GM21786 (cell line): ENCODE measurements around the gene SHISAL2A.

Experiments used
- ATAC-seq: cut with Tn5 transposase; IDR thresholded peaks from one replicate; pipeline ENCODE4 v1.9.1; 2021; ENCODE audit not compliant: unreplicated experiment

The SHISAL2A gene

DNA sequence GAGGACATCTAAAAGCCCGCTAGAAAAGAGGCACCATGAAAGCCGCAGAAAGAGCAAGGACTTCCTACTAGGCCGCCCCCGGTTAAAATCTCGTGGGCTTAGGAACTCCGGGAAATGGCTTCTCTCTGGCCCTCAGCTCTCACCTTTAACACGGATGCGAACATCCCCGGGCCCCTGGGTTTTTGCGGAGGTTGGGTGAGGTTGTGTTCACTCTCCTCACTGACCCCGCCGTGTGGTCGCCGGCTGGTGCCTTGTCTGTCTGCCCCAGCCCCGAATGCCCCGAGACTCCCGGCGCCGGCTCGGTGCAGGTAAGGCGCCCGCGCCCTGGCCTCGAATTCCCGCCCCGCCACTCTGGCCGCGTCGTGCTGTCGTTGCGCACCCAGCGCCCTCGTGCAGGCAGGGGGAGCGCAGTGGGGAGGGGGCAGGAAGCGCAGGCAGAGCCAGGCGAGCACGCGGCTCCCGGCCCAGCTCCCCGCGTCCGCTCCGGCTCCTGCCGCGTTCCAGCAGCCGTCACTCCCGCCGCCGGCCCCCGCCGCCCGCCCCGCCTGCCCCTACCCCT, at the start of gene SHISAL2A:
TSS of gene SHISAL2A (plus strand) at position 437 of the 559 bp plus-strand sequence. CDS start 326 bp downstream, outside the sequence.
- no peak for ATAC-seq

- ATAC-seq, result no peak
These were observed 47.5 kb upstream of the SHISAL2A start for GRCh38 chr1:52585474-52585873.

DNA sequence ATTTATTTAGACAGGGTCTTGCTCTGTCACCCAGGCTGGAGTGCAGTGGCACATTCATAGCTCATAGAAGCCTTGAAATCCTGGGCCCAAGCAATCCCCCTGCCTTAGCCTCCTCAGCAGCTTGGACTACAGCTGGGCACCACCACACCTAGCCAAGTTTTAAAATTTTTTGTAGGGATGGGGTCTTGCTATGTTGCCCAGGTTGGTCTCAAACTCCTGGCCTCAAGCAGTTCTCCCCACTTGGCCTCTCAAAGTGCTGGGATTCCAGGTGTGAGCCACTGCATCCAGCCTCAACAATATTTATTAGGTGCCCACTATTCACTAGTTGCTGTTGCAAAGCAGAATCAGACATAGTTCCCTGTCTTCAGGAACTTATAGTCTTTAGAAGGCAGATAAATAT, 44.9 kb upstream of the SHISAL2A start:
- ATAC-seq, result no peak

DNA sequence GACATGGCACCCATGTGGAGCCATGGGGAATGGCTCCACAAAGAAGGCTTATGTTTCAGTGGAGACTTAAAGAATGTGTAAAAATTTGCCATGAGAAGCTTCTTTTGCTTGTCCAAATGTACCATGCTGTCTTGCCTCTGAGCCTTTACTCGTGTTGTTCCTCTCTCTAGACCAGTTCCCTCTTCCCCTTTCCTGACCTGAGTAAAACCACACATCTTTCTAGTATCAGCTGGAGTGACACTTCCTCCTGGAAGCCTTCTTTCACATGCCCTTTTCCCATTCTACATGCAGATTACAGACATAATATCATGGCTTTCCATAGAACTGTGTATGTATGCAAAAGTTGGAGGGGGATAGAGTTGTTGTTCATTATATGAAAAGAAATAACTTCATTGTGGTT, 44.4 kb upstream of the SHISAL2A start:
- no peak for ATAC-seq

- no peak for ATAC-seq
These were observed 42.7 kb upstream of the SHISAL2A start for GRCh38 chr1:52590266-52590665.

GRCh38 chr1:52592637-52593323, 40.2 kb upstream of the SHISAL2A start:
- ATAC-seq, result no peak

GRCh38 chr1:52593495-52593894, 39.5 kb upstream of the SHISAL2A start:
- no peak for ATAC-seq

- ATAC-seq, result no peak
These were observed 37.9 kb upstream of the SHISAL2A start for GRCh38 chr1:52595061-52595460.

DNA sequence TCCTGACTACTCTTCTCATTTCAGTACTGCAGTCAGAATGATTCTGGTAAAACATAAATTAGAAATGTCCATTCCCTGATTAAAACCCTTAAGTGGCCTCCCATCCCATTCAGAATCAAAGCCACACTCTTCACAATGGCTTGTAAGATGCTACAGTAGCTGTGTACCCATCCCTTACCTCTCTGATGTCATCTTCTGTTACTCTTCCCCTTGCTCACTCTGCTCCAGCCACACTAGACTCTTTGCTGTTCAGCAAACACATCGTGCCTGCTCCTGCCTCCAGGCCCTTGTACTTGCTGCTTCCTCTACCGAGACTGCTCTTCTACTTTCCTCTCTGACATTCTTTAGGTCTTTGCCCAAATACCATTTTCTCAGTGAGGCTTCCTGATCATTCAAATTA, 35.1 kb upstream of the SHISAL2A start:
- no peak for ATAC-seq

DNA sequence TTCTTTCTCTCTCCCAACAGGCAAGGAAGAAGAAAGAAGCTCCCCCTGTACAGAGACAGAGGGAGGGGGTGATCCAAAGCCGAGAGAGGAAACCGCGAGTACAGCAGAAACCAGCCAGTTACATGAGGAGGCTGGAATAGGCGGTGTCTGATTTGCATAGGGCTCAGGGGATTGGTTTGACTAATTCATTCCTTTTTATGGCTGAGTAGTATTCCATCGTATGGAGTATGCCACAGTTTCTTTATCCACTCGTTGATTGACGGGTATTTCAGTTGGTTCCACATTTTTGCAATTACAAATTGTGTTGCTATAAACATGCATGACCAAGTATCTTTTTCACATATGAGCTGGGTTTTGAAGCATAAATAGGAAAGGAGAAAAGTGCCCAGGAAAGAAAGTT, 34.2 kb upstream of the SHISAL2A start:
- no peak for ATAC-seq

- no peak for ATAC-seq
These were observed 33.7 kb upstream of the SHISAL2A start for GRCh38 chr1:52599236-52599635.

GRCh38 chr1:52600533-52601179, 32.3 kb upstream of the SHISAL2A start:
- no peak for ATAC-seq

DNA sequence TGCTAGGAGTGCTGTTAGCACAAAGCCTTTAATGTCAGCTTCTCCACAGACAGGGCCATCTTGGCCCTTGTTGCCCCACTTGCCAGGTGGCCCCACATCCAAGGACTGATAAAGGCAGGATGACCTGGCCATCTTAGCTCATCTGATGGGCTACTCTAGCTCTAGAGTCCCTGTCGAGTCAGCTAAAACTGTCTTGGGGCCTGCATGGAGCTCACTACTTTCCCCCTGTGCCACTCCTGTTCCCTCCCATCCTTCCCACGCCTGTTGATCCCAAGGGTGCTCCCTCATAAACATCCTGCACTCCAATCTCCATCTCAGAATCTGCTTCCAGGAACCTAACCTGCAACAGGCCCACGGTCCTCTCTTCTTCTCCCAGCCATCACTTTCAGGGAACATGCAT, 31.4 kb upstream of the SHISAL2A start:
- ATAC-seq, result no peak

DNA sequence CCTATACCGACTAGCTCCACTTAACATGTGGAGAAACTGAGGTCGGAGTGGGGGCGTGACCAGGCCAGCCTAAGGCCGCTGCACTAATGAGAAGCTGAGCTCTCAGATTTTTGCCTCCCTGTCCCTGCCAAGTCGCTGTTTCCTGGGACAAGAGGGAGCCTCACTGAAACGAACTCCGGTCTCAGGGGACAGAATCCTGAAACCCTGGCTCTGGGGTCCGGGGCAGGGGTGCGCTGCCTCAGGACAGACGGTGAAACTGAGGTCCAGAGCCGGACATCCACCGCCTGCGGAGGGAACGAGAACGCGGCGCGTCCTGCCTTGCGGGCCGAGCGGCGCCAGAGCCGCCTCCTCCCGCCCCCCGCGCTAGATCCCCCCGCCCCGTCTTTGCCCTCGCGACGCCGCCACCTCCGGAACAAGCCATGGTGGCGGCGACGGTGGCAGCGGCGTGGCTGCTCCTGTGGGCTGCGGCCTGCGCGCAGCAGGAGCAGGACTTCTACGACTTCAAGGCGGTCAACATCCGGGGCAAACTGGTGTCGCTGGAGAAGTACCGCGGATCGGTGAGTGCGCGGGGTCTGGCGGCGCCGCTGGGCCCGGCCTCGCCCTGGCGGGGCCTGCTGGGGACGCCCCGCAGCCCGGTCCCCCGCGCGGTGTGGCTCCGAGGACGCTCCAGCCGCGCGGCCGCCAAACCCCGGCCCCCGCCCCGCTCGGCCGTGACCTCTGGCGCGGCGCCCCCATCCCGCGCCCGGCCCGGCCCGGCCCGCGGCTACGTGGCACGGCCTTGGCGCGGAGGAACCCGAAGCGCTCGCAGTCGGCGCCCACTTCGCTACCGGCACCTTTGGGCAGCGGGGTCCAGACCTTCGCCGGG, 30.7 kb upstream of the SHISAL2A start, which contains the start of gene GPX7:
TSS of gene GPX7 (plus strand) at position 381 of the 865 bp plus-strand sequence. CDS start at position 420, 39 bp downstream.
- ATAC-seq, result no peak

DNA sequence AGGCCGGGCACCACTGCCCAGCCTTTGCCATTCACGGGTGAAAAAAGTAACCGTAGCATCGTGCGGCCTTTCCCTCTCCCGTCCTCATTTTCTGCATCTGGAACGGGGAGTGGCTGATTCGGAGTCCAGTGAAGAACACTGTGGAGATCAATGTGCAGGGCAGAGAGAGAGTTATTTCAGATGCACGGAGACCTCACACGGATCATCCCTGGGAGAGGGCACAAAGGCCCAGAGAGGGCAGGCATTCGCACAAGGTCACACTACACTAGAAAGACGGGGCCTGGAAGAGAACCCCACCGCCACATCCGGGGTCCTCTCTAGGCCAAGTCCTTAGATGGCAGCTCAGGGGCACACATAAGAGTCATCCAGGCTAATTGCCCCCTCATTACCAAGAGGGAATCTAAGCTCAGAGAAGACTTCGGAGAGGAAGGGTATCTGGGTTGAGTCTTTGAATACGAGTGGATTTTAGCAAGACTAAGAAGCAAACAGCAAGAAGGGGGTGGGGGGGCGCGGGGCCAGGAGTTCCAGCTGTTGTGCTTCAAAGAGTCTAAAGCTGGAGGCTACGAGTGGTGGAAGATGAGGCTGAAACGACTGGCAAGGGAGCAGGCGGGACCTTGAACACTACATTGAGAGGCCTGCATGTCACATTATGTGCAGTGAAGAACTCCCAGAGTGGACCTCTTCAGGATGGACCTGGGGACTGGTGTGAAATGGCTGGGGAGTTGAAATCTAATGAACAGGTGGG, 29.9 kb upstream of the SHISAL2A start:
- ATAC-seq, result no peak

- no peak for ATAC-seq
These were observed 29.3 kb upstream of the SHISAL2A start for GRCh38 chr1:52603630-52604029.

DNA sequence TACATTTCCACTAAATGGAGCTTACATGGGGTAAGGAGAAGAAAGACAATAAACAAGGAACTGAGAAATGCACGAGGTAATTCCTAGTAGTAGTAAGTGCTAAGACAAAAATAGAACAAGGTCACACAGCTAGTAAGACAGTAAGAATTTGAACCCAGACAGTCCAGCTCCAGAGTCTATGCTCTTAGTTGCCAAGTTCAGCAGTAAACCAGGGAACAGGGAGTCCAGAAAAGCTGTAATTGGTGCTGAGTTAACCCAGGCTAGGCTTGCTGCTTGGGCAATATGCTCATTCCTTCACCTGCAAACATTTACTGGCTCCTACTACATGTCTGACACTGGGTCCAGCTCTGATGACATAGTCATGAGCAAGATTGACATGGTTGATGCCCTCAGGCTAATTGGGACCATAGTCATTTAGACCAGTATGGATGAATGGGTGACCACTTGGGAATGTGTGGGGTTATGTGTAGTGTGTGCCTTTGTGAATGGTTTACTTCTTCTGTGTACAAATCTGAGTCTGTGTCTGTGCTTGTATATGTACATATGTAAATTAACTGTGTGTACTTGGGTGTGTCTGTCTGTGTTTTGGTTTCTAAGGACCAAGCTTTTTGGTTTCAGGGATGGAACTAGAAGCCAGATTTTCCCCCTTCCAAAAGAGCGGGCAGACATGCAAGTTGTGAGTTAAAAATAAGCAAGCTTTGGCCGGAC, 28.8 kb upstream of the SHISAL2A start:
- no peak for ATAC-seq

DNA sequence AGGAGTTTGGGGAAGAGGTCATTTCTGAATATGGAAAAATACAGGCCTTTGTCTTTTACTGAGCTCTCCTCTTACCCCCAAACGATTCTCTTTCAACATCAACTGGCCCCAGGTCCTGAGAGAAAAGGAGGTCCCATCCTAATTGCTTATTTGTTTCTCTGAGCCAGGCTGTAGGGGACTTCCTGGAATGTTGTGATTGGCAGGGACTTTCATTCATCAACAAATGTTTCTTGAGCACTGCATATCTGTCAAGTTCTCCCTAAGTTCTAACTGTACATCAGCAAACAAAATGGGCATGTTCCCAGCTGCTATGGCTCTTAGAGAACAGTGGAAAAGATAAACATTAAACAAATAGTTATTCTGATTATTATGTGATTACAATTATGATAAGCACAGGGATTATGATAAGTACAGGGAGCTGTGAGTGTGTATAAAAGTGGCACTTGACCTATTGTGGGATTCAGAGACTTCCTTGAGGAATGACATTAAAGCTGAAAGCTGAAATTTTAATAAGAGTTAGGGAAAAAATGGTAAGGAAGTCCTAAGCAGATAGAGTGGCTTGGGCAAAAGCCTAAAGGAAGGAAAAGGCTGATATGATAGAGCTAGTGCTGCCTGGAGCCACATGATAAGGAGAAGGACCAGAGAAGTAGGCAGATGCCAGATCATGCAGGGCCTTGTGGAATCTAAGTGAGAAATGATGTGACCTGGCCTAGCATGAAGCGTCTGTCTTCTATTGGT, 19.2 kb upstream of the SHISAL2A start:
- no peak for ATAC-seq

GRCh38 chr1:52614671-52615070, 18.3 kb upstream of the SHISAL2A start:
- ATAC-seq, result no peak
